ENCODE results near the gene FOXP2.
A peak's percentile ranks its signal among the peaks of the same experiment; 100 is the strongest.
"Not testable (repeated sequence)": the region's sequence is repeated elsewhere in the genome, so short reads cannot be mapped to it uniquely, and the experiment has no call there.

Gene FOXP2

GRCh38 chr7:114422507-114423501 lies 8.2 kb downstream of the FOXP2 start:
- DNase-seq, result peak; percentile 11

DNA sequence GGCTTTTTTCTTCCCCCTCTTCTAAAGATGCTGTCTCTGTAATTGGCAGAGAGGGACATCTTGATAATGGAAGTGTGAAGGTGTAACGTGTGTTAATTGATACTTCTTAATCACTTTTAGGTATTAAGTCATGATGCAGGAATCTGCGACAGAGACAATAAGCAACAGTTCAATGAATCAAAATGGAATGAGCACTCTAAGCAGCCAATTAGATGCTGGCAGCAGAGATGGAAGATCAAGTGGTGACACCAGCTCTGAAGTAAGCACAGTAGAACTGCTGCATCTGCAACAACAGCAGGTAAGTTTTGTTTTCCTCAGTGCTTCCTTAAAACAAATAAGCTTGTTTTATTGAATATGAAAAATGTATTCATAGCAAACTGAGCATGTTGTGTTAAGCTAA lies 11.8 kb downstream of the FOXP2 start:
- no peak for DNase-seq

- peak; percentile 17 for DNase-seq
Measured at GRCh38 chr7:114426824-114427223, 12.2 kb downstream of the FOXP2 start.

- DNase-seq, result no peak
Measured at GRCh38 chr7:114428211-114428610, 13.6 kb downstream of the FOXP2 start.

- no peak for DNase-seq
Measured at GRCh38 chr7:114431189-114431588, 16.6 kb downstream of the FOXP2 start.

- no peak for DNase-seq
Measured at GRCh38 chr7:114432061-114432460, 17.4 kb downstream of the FOXP2 start.

DNA sequence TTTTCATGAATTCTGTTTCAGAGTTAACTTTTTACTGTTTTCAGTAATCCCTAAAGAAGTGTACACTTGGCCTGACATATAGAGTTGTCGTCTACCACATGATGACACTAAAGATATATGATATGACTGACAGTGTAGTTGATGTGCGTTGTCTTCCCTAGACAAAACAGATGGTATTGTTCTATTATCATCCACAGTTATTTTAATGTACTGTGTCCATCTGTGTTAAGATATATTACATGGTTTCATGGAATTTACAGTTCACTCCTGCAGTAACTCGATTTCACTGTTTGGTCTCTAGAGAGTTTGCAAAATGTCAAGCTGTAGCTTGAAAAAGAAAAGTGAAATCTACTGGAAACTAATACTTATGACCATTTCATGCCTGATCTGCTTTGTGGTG lies 18.1 kb downstream of the FOXP2 start:
- no peak for DNase-seq

- no peak for DNase-seq
Measured at GRCh38 chr7:114439581-114439980, 25.0 kb downstream of the FOXP2 start.

- DNase-seq, result not testable (repeated sequence)
Measured at GRCh38 chr7:114440927-114441326, 26.3 kb downstream of the FOXP2 start.

DNA sequence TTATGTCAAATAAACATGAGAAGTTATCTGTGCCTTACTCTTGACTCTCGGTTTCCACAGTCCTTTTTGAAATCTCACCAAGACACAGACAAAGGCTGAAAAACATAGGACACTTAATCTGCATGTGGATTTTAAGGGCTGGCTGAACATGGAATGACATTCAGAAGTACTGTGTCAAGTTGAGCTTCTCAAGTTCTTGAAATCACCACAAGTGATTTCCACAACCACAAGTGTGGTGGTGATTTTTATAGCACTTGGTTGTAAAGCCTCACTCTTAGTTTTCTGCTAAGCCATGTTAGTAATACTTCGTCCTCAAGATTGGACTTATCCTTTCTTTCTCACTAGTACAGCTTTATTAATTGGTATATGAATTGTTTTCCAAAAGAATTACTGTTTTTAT lies 29.6 kb downstream of the FOXP2 start:
- DNase-seq, result no peak

DNA sequence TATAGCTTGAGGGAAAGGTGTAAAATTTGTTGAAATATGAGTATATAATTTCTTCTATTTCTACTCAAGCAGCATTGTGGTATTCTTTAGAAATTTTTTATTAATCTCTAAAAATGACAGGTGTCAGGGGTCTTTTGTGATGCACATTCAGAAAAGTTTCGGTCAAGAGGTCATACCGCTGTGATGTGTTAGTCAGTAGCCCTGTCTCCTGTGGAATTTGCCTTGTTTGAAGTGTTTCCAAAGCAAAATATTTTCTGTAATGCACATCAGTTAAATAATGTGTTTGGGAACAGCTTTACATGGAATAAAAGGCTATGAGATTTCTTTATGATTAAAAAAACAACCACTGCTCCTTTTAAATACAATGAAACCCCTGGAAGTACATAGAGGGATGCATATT lies 35.8 kb downstream of the FOXP2 start:
- no peak for DNase-seq

- no peak for DNase-seq
Measured at GRCh38 chr7:114459574-114459973, 45.0 kb downstream of the FOXP2 start.

DNA sequence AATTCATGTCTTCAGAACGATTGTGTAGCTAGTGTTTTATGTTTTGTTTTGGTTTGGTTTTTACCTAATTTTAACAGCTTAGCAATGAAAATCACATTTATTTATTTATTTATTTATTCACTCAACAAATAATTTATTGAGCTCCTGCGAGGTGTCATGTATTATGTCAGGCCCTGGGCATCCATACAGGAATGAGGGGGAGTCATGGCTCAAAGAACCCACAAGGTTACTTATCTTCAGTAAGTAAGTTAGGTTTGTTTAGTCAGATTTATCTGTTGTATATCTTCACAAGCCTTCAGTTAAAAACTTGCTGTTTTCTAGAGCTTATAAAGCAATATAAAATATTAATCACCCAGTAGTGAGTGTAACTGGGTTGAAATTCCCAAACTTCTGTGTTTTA lies 45.4 kb downstream of the FOXP2 start:
- DNase-seq, result no peak

DNA sequence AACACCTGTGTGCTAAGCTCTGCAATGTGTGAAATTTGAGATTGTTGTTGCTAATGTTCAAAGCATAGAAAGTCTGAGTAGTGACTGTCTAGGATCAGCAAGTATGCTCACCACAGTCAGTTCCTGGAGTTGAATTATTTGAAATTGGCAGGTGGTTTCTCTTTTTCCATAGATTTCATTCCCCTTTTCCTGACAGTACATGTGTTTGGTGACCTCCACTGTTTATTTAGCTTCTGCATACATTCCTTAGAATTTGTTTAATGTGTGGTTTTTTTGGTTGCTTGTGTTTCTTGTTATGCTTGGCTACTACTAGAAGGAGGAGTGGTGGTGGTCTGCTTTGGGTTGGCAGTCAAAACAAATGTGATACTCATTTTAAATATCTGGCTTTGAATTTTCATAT lies 52.3 kb downstream of the FOXP2 start:
- no peak for DNase-seq

DNA sequence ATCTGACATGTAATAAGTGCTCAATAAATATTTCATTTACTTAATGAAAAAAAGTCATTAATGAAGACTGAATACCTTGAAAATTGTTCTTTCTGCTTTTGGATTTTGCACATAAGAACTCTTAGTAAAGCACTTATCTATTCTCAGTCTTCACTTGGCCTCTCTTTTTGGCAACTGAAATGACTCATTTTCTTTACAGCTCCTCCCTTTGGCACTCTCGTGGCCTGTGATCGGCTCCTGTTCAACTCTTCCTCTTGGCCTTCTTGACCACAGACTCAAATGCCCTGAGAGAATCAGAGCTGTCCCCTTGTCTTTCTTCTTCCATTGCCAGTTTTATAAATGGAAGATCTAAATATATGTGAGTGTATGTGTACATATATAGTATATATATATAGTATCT lies 54.2 kb downstream of the FOXP2 start:
- DNase-seq, result no peak

DNA sequence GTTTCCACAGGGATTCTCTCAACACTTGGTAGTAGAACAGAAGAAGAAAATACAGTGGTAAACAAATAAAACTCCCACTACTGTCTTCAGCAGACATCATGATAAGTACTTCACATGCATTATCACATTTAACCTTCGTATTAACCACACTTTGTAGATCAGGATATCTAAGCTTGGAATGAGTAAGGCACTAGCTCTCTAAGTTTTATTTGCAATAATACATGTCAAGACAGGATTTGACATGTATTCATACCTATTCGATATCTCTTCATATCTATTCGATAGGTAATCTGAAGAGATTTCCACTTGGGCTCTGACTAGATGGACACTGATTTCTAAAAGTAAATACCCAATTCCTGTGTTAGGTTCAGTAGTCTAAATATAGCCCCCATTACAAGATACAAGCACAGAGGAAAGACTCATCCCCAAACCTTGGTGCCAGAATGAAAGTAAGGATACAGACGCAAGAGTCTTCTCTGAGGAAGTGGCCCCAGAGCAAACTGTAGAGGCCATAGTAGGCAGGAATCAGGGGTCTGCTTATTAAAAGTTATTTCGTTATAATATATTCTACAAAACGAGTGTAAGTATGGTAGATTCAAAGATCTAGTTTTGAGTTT lies 58.4 kb downstream of the FOXP2 start:
- no peak for DNase-seq

DNA sequence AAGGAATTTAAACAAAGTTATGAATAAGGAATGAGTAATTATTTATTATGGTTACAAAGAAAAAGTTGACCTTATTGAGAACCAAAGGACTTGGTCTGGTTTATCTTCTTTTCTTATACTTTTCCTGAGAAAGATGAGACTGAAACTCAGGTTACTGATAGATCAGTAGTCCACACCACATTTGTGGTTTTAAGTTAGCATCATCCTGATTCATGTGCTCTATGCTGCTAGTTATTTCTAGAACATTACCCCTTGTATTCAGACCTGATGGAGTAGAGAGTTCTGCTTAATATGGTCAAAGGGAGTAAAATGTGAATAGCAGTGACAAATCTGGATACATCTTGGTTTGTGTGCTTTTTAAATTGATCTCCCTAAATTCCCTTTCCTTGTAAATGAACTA lies 63.8 kb downstream of the FOXP2 start:
- no peak for DNase-seq

DNA sequence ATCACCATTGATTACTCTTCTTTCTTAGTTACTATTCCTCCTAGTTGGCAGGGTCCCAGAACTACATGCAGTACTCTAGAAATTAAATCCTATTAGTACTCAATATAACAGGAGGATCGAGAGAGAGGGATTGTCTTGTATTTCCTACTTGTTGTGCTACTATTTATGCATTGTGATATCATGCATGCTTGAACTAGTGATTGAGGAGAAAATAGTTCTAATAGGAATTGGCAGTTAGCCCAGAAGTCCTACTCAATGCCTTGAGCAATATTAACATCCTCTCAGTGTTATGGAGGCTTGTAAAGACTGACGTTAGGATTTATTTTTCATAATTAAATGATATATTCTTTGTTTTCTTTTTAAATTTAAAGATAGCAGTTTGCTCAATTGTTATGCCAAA lies 67.4 kb downstream of the FOXP2 start:
- DNase-seq, result no peak

- DNase-seq, result no peak
Measured at GRCh38 chr7:114484226-114484625, 69.6 kb downstream of the FOXP2 start.

- no peak for DNase-seq
Measured at GRCh38 chr7:114487174-114487573, 72.6 kb downstream of the FOXP2 start.

- no peak for DNase-seq
Measured at GRCh38 chr7:114488696-114489095, 74.1 kb downstream of the FOXP2 start.

DNA sequence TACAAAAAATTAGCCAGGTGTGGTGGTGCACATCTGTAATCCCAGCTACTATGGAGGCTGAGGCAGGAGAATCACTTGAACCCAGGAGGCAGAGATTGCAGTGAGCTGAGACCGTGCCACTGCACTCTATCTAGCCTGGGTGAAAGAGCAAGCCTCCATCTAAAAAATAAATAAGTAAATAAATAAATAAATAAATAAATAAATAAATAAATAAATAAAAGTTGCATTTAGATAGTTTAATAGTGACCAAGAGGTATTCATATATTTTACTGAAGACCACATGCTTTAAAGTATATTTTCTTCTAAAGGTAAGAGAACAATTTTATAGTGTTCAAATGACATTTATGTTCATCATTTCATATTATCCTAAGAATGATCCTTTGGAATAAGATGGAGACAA lies 82.9 kb downstream of the FOXP2 start:
- not testable (repeated sequence) for DNase-seq

- DNase-seq, result no peak
Measured at GRCh38 chr7:114502454-114503254, 88.0 kb downstream of the FOXP2 start.

DNA sequence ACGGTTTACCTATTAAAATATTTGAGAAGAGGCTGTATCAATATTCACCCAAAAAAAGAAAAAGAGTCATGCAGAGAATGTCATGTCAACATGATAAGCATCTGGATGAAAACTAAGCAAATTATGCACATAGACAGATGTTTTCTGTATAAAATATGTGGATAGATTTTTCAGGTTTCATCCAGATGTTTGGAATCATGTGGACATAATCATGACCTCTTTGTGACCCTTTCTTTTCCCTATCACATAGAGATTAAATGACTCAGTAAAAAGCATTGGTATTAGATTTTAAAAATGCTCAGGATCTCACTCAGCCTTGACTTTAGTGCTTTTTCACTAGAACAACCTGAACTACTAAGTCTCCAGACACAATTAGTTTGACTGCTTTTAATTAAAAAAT lies 90.0 kb downstream of the FOXP2 start:
- DNase-seq, result no peak
